AML-193 (cell line): ENCODE measurements around the gene EGLN1.

Experiments
- DNase-seq, 2 experiments: peaks; one replicate each; lab custom pipeline; 2025; lab: John Stamatoyannopoulos, UW

The EGLN1 gene

DNA sequence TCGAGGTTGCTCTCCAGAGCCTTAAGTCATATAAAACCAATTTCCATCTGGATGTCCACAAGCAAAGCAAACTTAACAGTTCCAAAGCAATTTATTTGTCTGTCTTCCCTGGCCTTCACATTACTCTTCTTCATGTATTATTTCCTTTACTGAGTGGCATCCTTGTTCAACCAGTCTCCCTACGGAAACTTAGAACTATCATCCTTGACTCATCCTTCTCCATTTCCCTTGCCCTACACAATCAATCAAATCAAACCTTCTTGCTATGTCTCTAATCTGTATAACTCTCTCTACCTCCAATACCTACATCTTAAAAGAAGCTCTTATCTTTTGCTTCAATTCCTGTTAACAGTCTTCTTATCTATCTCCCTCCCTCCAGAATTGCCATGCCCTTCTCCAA lies 25.4 kb downstream of the EGLN1 start:
- no peak for DNase-seq

- no peak for DNase-seq
These were observed 26.1 kb downstream of the EGLN1 start for GRCh38 chr1:231395998-231396390.

GRCh38 chr1:231395076-231395997 lies 26.8 kb downstream of the EGLN1 start:
- no peak for DNase-seq

DNA sequence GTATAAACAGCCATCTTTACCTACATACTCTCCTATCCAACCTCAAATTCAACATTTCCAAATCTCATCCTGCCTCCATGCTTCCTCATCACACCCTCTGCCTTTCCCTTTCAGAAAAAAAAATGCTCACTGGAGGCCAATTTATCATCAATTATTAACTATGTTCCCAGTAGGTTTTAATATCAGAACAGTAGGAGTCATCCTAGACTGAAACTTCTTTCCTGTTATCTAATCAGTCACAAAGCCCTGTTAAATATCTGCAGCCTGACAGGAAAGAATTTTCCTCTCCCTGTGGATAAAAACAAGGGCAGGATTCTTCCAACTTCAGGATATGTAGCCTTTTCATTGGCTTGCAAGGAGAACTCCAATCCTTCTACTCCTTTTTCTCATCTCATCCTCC lies 28.4 kb downstream of the EGLN1 start:
- DNase-seq = no peak

GRCh38 chr1:231392389-231393131 lies 29.5 kb downstream of the EGLN1 start:
- no peak for DNase-seq

DNA sequence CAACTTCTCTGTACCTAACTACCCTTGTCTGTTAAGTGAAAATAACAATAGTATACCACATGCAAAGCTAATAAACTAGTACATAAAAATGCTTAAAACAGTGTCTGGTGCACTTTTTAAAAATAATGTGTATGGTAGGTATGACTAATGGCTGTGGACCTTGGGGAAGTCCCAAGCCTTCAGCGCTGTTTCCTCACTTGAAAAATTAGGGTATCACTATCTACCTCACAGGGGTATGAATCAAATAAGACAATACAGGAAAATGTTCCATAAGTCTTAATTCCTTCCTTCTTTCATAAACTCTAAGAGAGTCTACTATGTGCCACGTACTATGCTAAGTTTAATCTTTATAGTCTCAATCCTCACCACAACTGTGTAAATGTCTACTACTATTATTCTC lies 32.0 kb downstream of the EGLN1 start:
- no peak for DNase-seq

- no peak for DNase-seq
These were observed 34.1 kb downstream of the EGLN1 start for GRCh38 chr1:231387770-231388669.

DNA sequence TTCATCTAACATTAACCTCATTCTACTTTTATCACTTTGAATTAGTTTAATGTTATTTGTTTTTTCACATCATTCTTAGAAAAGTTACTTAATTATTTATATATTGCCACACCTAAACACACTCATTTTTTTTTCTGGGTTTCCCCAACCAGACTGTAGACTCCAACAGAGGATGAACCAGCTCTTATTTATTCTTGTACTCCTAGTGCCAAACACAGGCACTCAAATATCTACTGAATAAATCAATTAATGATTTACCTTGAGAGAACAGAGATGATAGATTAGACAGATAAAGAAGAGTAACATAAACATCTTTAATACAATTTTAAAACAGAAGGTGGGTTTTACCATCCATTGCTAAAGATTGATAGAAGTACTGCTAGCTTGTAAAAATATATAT lies 35.6 kb downstream of the EGLN1 start:
- no peak for DNase-seq

- DNase-seq = no peak
These were observed 36.7 kb downstream of the EGLN1 start for GRCh38 chr1:231385416-231385748.

- DNase-seq = no peak
These were observed 37.2 kb downstream of the EGLN1 start for GRCh38 chr1:231384696-231385415.

DNA sequence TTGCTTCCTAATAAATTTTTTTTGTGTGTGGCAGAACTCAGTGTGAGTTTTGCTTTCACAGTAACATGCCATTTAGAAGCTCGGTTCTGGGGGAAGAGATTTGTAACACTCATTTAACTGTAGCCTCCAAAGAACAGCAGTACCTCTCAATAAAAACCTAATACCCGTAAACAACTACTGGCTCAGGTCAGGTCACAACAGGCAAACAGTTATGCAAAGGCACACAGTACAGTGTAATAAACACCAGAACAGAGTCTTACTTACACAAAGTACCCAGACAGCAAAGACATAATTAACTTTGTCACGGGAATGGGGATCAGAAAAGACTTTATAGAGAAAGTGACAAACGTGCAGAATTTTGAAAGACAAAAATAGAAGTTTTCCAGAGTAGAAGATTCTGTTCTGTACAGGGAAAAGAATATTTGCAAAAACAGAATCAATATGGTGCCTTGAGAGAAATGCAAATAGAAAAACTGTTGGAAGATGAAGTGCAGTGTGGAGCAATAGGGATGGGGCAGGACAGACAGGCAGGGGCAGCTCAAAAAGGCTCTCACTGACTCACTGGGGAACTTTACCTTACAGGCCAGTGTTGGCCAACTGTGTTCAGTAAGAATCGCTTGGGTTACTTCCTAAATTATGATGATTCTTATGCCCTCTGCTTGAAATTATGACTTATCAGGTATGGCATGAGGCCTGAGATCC lies 38.8 kb downstream of the EGLN1 start:
- peak in 1 of 2 experiments; percentile 8 for DNase-seq

GRCh38 chr1:231382426-231382825 lies 39.7 kb downstream of the EGLN1 start:
- DNase-seq = no peak

- no peak for DNase-seq
These were observed 40.4 kb downstream of the EGLN1 start for GRCh38 chr1:231381729-231382128.

- DNase-seq = no peak
These were observed 45.1 kb downstream of the EGLN1 start for GRCh38 chr1:231376875-231377549.

GRCh38 chr1:231376101-231376500 lies 46.0 kb downstream of the EGLN1 start:
- no peak for DNase-seq

DNA sequence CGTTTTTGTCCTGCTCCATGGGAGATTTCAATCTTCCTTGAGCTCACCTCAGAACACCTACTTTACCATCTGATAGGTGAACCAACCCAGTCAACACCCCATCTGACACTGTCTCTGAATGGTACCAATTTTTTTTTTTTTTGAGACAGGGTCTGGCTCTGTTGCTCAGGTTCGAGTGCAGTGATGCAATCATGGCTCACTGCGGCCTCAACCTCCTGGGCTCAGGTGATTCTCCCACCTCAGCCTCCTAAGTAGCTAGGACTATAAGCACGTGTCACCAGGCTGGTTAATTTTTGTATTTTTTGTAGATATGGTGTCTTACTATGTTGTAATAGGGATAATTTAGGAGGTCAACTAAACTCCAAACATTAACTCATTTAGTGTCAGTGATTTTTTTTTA lies 47.7 kb downstream of the EGLN1 start:
- DNase-seq = no peak

GRCh38 chr1:231372501-231372900 lies 49.6 kb downstream of the EGLN1 start:
- DNase-seq = no peak

DNA sequence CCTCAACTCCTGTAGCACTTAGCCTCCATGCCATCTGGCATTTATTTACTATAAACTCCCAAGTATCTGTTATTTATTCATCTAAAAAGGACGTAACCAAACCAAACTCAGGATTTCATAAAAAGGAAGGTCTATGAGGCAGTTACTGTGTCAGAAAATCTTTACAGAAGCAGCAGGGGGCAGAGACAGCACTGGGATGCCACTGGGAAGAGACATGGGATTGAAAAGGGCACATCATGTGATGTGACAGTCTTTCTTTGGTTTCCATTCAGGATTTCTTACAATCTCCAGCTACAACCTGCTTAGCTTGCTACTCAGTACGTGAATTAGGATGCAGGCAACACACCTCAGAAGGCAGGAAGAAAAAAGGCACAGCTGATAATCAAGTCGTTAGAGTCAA lies 52.8 kb downstream of the EGLN1 start:
- DNase-seq = no peak

DNA sequence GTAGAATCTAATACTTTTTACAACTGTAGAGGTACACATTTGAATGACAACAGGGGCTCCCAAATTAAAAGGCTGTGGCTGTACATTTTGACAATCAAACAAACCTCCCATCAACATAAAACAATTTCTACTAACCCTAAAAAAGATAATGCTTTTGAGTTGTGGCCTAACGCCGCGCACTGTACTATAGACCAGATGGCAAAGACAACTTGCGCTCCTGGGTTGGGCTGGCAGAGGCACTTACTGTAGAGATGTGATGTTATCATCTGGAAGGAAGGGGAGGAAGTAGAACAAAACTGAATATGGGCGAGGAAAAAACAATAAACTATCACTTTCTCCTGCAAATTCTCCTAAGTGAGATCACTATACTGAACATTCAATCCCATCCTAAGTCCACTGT lies 57.9 kb downstream of the EGLN1 start:
- no peak for DNase-seq

DNA sequence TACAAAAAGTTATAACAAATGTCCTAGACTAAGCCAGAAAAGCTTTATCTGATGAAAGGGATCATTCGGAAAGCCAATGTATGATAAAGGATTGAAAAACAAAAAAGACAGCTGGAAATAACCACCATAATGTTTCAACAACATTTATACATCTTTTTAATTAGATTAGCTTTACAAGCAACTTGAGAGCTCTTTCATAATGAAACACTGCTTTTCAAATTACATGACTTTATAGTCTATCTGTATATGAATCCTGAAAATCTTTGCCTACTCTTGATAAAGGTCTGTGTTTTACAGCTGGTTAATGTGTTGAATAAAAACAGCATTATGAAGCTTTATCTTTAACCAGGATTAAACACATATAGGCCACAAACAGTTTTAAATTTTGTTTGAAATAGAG lies 58.5 kb downstream of the EGLN1 start:
- DNase-seq = no peak

DNA sequence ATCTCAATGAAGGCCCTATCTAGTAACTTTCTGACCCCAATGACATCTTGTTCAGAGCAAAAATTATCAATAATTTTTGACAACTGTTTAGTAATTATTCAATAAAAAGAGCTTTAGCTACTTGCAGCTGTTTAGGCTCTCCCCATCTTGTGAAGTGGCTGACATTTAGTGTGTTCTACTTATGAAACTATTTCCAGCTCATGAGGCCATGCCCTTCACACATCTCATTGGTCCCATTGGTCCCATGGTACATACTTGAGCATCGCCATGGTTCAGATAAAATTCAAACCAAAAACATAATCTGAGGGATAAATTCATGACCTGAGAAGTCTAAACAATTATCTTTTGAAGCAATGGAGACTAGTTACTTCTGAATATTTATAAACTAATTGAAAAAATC lies 59.8 kb downstream of the EGLN1 start:
- no peak for DNase-seq
